Thyroid gland (tissue), 4 donors: ENCODE results near the gene XK.

ENCODE experiments used
- POLR2A ChIP-seq, 2 donors: fragments of 450-650 bp; IDR thresholded peaks; one replicate each; pipeline ENCODE4 v1.6.1; 2017; ENCODE audit warnings: antibody characterized with exemption in 2 of 2, mild to moderate bottlenecking in 2 of 2, moderate library complexity in 1 of 2
- TF ChIP-seq, protein P1 (sequence below), 6 experiments: fragments of 200-600 bp in 3 of 6; fragments of 450-650 bp in 3 of 6; sonication (generic) in 3 of 6; IDR thresholded peaks; one replicate each; pipeline ENCODE4 v1.5.1; 2016 to 2019; ENCODE audit warnings: antibody characterized with exemption in 6 of 6, mild to moderate bottlenecking in 2 of 6, inconsistent platforms in 1 of 6, moderate library complexity in 1 of 6

DNA sequence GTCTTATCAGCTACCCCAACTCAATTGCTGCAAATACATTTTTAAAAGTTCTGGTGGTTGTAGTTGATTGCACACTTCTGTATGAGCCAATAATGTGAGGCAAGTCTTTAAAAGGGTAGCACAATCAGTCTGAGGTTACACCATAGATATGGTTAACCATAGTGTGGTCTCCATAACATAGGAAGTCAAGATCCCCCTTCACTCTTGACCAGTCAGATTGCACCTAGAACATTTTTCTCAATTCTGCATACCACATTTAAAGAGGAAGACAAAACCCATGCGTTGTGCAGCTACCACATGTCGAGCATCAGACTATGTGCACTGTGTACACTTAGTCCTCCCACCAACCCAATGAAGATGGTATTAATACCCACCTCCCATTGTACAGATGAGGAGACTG, 67.8 kb downstream of the XK start:
- TF ChIP-seq, protein P1, sequence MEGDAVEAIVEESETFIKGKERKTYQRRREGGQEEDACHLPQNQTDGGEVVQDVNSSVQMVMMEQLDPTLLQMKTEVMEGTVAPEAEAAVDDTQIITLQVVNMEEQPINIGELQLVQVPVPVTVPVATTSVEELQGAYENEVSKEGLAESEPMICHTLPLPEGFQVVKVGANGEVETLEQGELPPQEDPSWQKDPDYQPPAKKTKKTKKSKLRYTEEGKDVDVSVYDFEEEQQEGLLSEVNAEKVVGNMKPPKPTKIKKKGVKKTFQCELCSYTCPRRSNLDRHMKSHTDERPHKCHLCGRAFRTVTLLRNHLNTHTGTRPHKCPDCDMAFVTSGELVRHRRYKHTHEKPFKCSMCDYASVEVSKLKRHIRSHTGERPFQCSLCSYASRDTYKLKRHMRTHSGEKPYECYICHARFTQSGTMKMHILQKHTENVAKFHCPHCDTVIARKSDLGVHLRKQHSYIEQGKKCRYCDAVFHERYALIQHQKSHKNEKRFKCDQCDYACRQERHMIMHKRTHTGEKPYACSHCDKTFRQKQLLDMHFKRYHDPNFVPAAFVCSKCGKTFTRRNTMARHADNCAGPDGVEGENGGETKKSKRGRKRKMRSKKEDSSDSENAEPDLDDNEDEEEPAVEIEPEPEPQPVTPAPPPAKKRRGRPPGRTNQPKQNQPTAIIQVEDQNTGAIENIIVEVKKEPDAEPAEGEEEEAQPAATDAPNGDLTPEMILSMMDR (IDR thresholded peaks at IDR 0.05): no peak
- TF ChIP-seq POLR2A (IDR thresholded peaks at IDR 0.05): no peak
